ENCODE measurements around the gene RAD51. TPM values are rescaled to one million over a fixed set of nuclear protein-coding genes. Genes with fewer than 3 reads are reported as not detected.
"Not testable (repeated sequence)": the region's sequence is repeated elsewhere in the genome, so short reads cannot be mapped to it uniquely, and the experiment has no call there.

Gene RAD51
- total RNA-seq, result 0.68 TPM

GRCh38 chr15:40694688-40695468 is at the start of gene RAD51:
Gene RAD51 (plus strand): TSS chr15:40695174. CDS start chr15:40698759, 3,585 bp downstream.
- DNase-seq (ENCODE audit: low spot score), result peak; percentile 95

- no peak for DNase-seq (ENCODE audit: low spot score)
Observed at GRCh38 chr15:40647523-40647922, 47.5 kb upstream of the RAD51 start.

- DNase-seq (ENCODE audit: low spot score), result no peak
Observed at GRCh38 chr15:40650479-40650878, 44.5 kb upstream of the RAD51 start.

GRCh38 chr15:40660686-40661085 is 34.3 kb upstream of the RAD51 start:
- DNase-seq (ENCODE audit: low spot score), result no peak

GRCh38 chr15:40664909-40665308 is 30.1 kb upstream of the RAD51 start:
- DNase-seq (ENCODE audit: low spot score), result no peak

- not testable (repeated sequence) for DNase-seq (ENCODE audit: low spot score)
Observed at GRCh38 chr15:40676290-40676689, 18.7 kb upstream of the RAD51 start.

GRCh38 chr15:40676906-40677305 is 18.1 kb upstream of the RAD51 start:
- DNase-seq (ENCODE audit: low spot score), result not testable (repeated sequence)

- DNase-seq (ENCODE audit: low spot score), result no peak
Observed at GRCh38 chr15:40680151-40680550, 14.8 kb upstream of the RAD51 start.

- not testable (repeated sequence) for DNase-seq (ENCODE audit: low spot score)
Observed at GRCh38 chr15:40680959-40681358, 14.0 kb upstream of the RAD51 start.

GRCh38 chr15:40684381-40684780 is 10.6 kb upstream of the RAD51 start:
- DNase-seq (ENCODE audit: low spot score), result no peak

- no peak for DNase-seq (ENCODE audit: low spot score)
Observed at GRCh38 chr15:40685376-40685775, 9.6 kb upstream of the RAD51 start.

GRCh38 chr15:40688932-40689799 is 5.8 kb upstream of the RAD51 start:
- no peak for DNase-seq (ENCODE audit: low spot score)

- DNase-seq (ENCODE audit: low spot score), result no peak
Observed at GRCh38 chr15:40691737-40692136, 3.2 kb upstream of the RAD51 start.

GRCh38 chr15:40693904-40694687 is 878 bp upstream of the RAD51 start:
- DNase-seq (ENCODE audit: low spot score), result no peak

GRCh38 chr15:40695469-40695890 is 506 bp downstream of the RAD51 start:
- no peak for DNase-seq (ENCODE audit: low spot score)

GRCh38 chr15:40696228-40696627 is 1.3 kb downstream of the RAD51 start:
- no peak for DNase-seq (ENCODE audit: low spot score)

- DNase-seq (ENCODE audit: low spot score), result no peak
Observed at GRCh38 chr15:40697916-40698315, 2.9 kb downstream of the RAD51 start.

GRCh38 chr15:40702077-40702476 is 7.1 kb downstream of the RAD51 start:
- DNase-seq (ENCODE audit: low spot score), result no peak

- no peak for DNase-seq (ENCODE audit: low spot score)
Observed at GRCh38 chr15:40706121-40706520, 11.1 kb downstream of the RAD51 start.

- DNase-seq (ENCODE audit: low spot score), result no peak
Observed at GRCh38 chr15:40714144-40714543, 19.2 kb downstream of the RAD51 start.

- no peak for DNase-seq (ENCODE audit: low spot score)
Observed at GRCh38 chr15:40716165-40716564, 21.2 kb downstream of the RAD51 start.

- DNase-seq (ENCODE audit: low spot score), result no peak
Observed at GRCh38 chr15:40721701-40722100, 26.7 kb downstream of the RAD51 start.
